GM12801 (cell line): ENCODE data around the gene ZSCAN5A.

Experiments used
- CTCF ChIP-seq: IDR thresholded peaks from one replicate; pipeline ENCODE4 v1.5.1; 2011; ENCODE audit warnings: control low read depth; ENCODE audit not compliant: insufficient read length; ENCODE audit errors: extremely low read depth

ZSCAN5A gene

GRCh38 chr19:56319991-56320390 lies 5.4 kb upstream of the ZSCAN5A start:
- no peak for TF ChIP-seq CTCF

GRCh38 chr19:56317749-56318148 lies 3.1 kb upstream of the ZSCAN5A start:
- TF ChIP-seq CTCF: no peak

GRCh38 chr19:56316728-56317127 lies 2.1 kb upstream of the ZSCAN5A start:
- TF ChIP-seq CTCF: no peak

- no peak for TF ChIP-seq CTCF
Measured at GRCh38 chr19:56315077-56315828, 614 bp upstream of the ZSCAN5A start.

- TF ChIP-seq CTCF: no peak
Measured at GRCh38 chr19:56314018-56314380, 640 bp downstream of the ZSCAN5A start.

- TF ChIP-seq CTCF: no peak
Measured at GRCh38 chr19:56312787-56313657, 1.6 kb downstream of the ZSCAN5A start.

GRCh38 chr19:56312342-56312741 lies 2.3 kb downstream of the ZSCAN5A start:
- TF ChIP-seq CTCF: no peak
